H1 (cell line): ENCODE data around the gene CEP78.

Experiments used
- CHD2 ChIP-seq: IDR thresholded peaks from 2 replicates; pipeline ENCODE4 v1.6.1; 2012; ENCODE audit warnings: low read length, improper control_type of control experiment
- CTCF ChIP-seq, 3 experiments: IDR thresholded peaks; 1 replicate in 2 of 3; 2 replicates in 1 of 3; pipeline versions ENCODE4 v1.5.1 to v1.6.1; 2011; ENCODE audit warnings: low read length in 3 of 3, mild to moderate bottlenecking in 3 of 3, inconsistent platforms in 2 of 3, low read depth in 1 of 3, moderate library complexity in 1 of 3; ENCODE audit not compliant: insufficient read depth in 1 of 3; ENCODE audit errors: control extremely low read depth in 1 of 3
- EGR1 ChIP-seq: IDR thresholded peaks from 2 replicates; pipeline ENCODE4 v1.6.1; 2011; ENCODE audit warnings: low read depth, low read length, borderline replicate concordance
- EP300 ChIP-seq, 2 experiments: IDR thresholded peaks; 1 replicate in 1 of 2; 2 replicates in 1 of 2; pipeline ENCODE4 v1.6.1; 2011 to 2012; ENCODE audit warnings: low read depth in 2 of 2, low read length in 2 of 2, mild to moderate bottlenecking in 2 of 2, borderline replicate concordance in 1 of 2, inconsistent platforms in 1 of 2, moderate library complexity in 1 of 2
- EZH2 ChIP-seq: fragments of 200-600 bp; sonication (generic); IDR thresholded peaks from 2 replicates; pipeline ENCODE4 v1.7.1; 2012; ENCODE audit warnings: low read depth, mild to moderate bottlenecking, moderate library complexity, low read length, inconsistent platforms; ENCODE audit not compliant: severe bottlenecking
- GABPA ChIP-seq: IDR thresholded peaks from 2 replicates; pipeline ENCODE4 v1.6.1; 2011; ENCODE audit warnings: mild to moderate bottlenecking, low read length, moderate library complexity, borderline replicate concordance; ENCODE audit not compliant: insufficient read depth
- GTF2F1 ChIP-seq: IDR thresholded peaks from 2 replicates; pipeline ENCODE4 v1.6.1; 2012; ENCODE audit warnings: low read depth, low read length, improper control_type of control experiment, borderline replicate concordance
- KDM1A ChIP-seq: fragments of 200-600, 300-600 bp; sonication (generic); IDR thresholded peaks from 2 replicates; pipeline ENCODE4 v1.7.1; 2016; ENCODE audit warnings: mild to moderate bottlenecking, low read length, borderline replicate concordance
- POLR2AphosphoS5 ChIP-seq: IDR thresholded peaks from 2 replicates; pipeline ENCODE4 v1.6.1; 2011; ENCODE audit warnings: low read depth, low read length
- RAD21 ChIP-seq, 2 experiments: IDR thresholded peaks in 1 of 2; conservative IDR thresholded peaks in 1 of 2; 2 replicates each; pipeline ENCODE4 v1.6.1; 2011; ENCODE audit warnings: low read depth in 2 of 2, low read length in 2 of 2, improper control_type of control experiment in 1 of 2, inconsistent platforms in 1 of 2, mild to moderate bottlenecking in 1 of 2, moderate library complexity in 1 of 2
- RFX5 ChIP-seq: IDR thresholded peaks from 2 replicates; pipeline ENCODE4 v1.6.1; 2011; ENCODE audit warnings: low read depth, low read length, improper control_type of control experiment, borderline replicate concordance
- SRF ChIP-seq: IDR thresholded peaks from 2 replicates; pipeline ENCODE4 v1.6.1; 2011; ENCODE audit warnings: mild to moderate bottlenecking, low read depth, low read length, moderate library complexity
- TAF1 ChIP-seq: IDR thresholded peaks from 2 replicates; pipeline ENCODE4 v1.6.1; 2011; ENCODE audit warnings: mild to moderate bottlenecking, low read depth, low read length

DNA sequence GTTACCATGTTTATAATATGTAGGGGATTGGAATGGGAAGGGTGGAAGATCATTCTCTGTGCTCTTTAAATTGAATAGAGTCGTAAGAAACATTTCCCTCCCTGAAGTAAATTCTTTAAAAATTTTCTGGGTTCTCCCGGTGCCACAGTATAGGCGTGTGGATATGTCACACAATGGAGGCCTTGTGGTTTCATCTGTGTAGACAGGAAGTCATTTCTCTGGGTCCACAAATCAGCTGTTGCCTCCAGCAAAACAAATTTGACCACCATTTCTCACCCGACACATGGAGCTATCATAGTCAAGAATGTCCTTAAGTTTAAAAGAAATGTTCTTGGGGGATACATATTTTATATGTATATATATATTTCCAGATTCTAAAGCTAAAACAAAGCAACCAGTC, 17.4 kb downstream of the CEP78 start:
- TF ChIP-seq KDM1A, result no peak
- TF ChIP-seq CTCF (IDR thresholded peaks at IDR 0.05; ENCODE audit: control extremely low read depth in 1 of 3, insufficient read depth in 1 of 3, low read depth in 1 of 3, low read length in 3 of 3), result no peak
- TF ChIP-seq RAD21 (IDR thresholded peaks at IDR 0.05 in 1 of 2, conservative IDR thresholded peaks at IDR 0.05 in 1 of 2; ENCODE audit: low read depth in 2 of 2, low read length in 2 of 2), result no peak
- no peak for TF ChIP-seq EP300 (IDR thresholded peaks at IDR 0.05; ENCODE audit: borderline replicate concordance in 1 of 2, low read depth in 2 of 2, low read length in 2 of 2)
- TF ChIP-seq CHD2, result no peak
- no peak for TF ChIP-seq RFX5
- no peak for TF ChIP-seq EGR1
- no peak for TF ChIP-seq GTF2F1
- TF ChIP-seq EZH2, result no peak
- no peak for TF ChIP-seq TAF1
- TF ChIP-seq POLR2AphosphoS5, result no peak
- TF ChIP-seq SRF, result no peak
- no peak for TF ChIP-seq GABPA
